K562 (cell line): Measurements from ENCODE around the gene CCDC47. TPM values are rescaled to one million over a fixed set of nuclear protein-coding genes. Genes with fewer than 3 reads are reported as not detected.
A peak's percentile ranks its signal among the peaks of the same experiment; 100 is the strongest.

Source experiments
- CBX3 ChIP-seq, 2 experiments: IDR thresholded peaks; 1 replicate in 1 of 2; 2 replicates in 1 of 2; pipeline ENCODE4 v1.6.1; 2012; ENCODE audit warnings: inconsistent platforms in 2 of 2, low read length in 2 of 2, borderline replicate concordance in 1 of 2, control low read depth in 1 of 2
- CEBPG ChIP-seq, 3 experiments: fragments of 200-800 bp in 1 of 3; sonication (Bioruptor generic) in 1 of 3; sonication (generic) in 1 of 3; formaldehyde crosslinking in 1 of 3; IDR thresholded peaks in 2 of 3; conservative IDR thresholded peaks in 1 of 3; 2 replicates each; pipeline versions ENCODE4 v1.6.1 to v1.8.0; 2016 to 2022; ENCODE audit warnings: missing compliant biosample characterization in 2 of 3, missing genetic modification characterization in 2 of 3, mild to moderate bottlenecking in 1 of 3, missing genetic modification reagents in 1 of 3
- CREB1 ChIP-seq, 2 experiments: sonication (generic) in 1 of 2; formaldehyde crosslinking in 1 of 2; IDR thresholded peaks; 2 replicates each; pipeline versions ENCODE4 v1.6.1 to v1.8.0; 2012 to 2022; ENCODE audit warnings: inconsistent platforms in 1 of 2, mild to moderate bottlenecking in 1 of 2, missing genetic modification reagents in 1 of 2, moderate library complexity in 1 of 2
- GABPA ChIP-seq: fragments of 200-800 bp; sonication (Bioruptor generic); conservative IDR thresholded peaks from 2 replicates; pipeline ENCODE4 v1.6.1; 2016; ENCODE audit warnings: low read depth, missing genetic modification characterization, missing compliant biosample characterization
- HMGN3 ChIP-seq: IDR thresholded peaks from 2 replicates; pipeline ENCODE4 v1.6.1; 2011; ENCODE audit warnings: borderline replicate concordance, low read depth, mild to moderate bottlenecking, mixed read lengths, low read length; ENCODE audit not compliant: insufficient read length; ENCODE audit errors: extremely low read depth
- NCOA2 ChIP-seq, 2 experiments: fragments of 450-650 bp; IDR thresholded peaks; 2 replicates each; pipeline ENCODE4 v1.6.1; 2018; ENCODE audit warnings: mild to moderate bottlenecking in 2 of 2, moderate library complexity in 1 of 2; ENCODE audit not compliant: partially characterized antibody in 2 of 2
- NR3C1 ChIP-seq: sonication (generic); formaldehyde crosslinking; IDR thresholded peaks from 2 replicates; pipeline ENCODE4 v1.8.1; 2022; ENCODE audit warnings: missing genetic modification reagents
- PHB ChIP-seq: fragments of 250-450 bp; sonication (Bioruptor Pico); IDR thresholded peaks from 2 replicates; pipeline ENCODE4 v1.5.0; 2021
- PHTF2 ChIP-seq: fragments of 250-450 bp; sonication (Bioruptor Pico); IDR thresholded peaks from 2 replicates; pipeline ENCODE4 v1.5.0; 2021; ENCODE audit warnings: mild to moderate bottlenecking
- RAD51 ChIP-seq: fragments of 450-650 bp; IDR thresholded peaks from 2 replicates; pipeline ENCODE4 v1.7.1; 2016; ENCODE audit warnings: low read depth, mild to moderate bottlenecking, borderline replicate concordance
- RB1 ChIP-seq: fragments of 450-650 bp; IDR thresholded peaks from 2 replicates; pipeline ENCODE4 v1.6.1; 2017; ENCODE audit warnings: low read depth, mild to moderate bottlenecking
- RBBP5 ChIP-seq: fragments of 200-600 bp; sonication (generic); IDR thresholded peaks from 2 replicates; pipeline ENCODE4 v1.6.1; 2012; ENCODE audit warnings: borderline replicate concordance, mild to moderate bottlenecking, low read length, control low read depth, inconsistent platforms; ENCODE audit not compliant: insufficient read depth, poor library complexity, severe bottlenecking
- SOX6 ChIP-seq: fragments of 450-650 bp; IDR thresholded peaks from 2 replicates; pipeline ENCODE4 v1.6.1; 2014; ENCODE audit warnings: mild to moderate bottlenecking
- TGIF2 ChIP-seq: sonication (generic); formaldehyde crosslinking; IDR thresholded peaks from 2 replicates; pipeline ENCODE4 v1.8.1; 2022; ENCODE audit warnings: mild to moderate bottlenecking, missing genetic modification reagents, moderate library complexity
- ZEB2 ChIP-seq: fragments of 450-650 bp; IDR thresholded peaks from 2 replicates; pipeline ENCODE4 v1.6.1; 2016
- ZFP1 ChIP-seq: fragments of 450-650 bp; formaldehyde crosslinking; IDR thresholded peaks from 2 replicates; pipeline ENCODE4 v1.4.0; 2020; ENCODE audit warnings: mild to moderate bottlenecking, mixed read lengths
- ZFX ChIP-seq: sonication (generic); formaldehyde crosslinking; IDR thresholded peaks from 2 replicates; pipeline ENCODE4 v1.8.0; 2022; ENCODE audit warnings: mild to moderate bottlenecking, missing genetic modification reagents, moderate library complexity
- ZNF274 ChIP-seq: IDR thresholded peaks from 2 replicates; pipeline ENCODE4 v1.6.1; 2011; ENCODE audit warnings: low read depth, mild to moderate bottlenecking, low read length, moderate library complexity, borderline replicate concordance
- polyA plus RNA-seq, 8 experiments: library from polyadenylated mRNA; depleted of rRNA in 4 of 8; stranded (reverse) in 5 of 8; unstranded in 3 of 8; fragments of >200 nt; fragmentation: Nextera tagmentation in 2 of 8; fragmentation: Illumina TruSeq in 1 of 8; extraction: Ambion mirVana in 2 of 8; extraction: Trizol in 1 of 8; gene quantifications; 2 replicates each; pipeline versions ENCODE4 v1.2.1 to v1.2.3, GENCODE V29; 2011 to 2014; ENCODE audit warnings: inconsistent platforms in 1 of 8, missing spikeins in 1 of 8
- total RNA-seq, 7 experiments: library from RNA; depleted of rRNA in 6 of 7; stranded (reverse); fragments of >200 nt in 6 of 7; fragmentation: Illumina TruSeq in 2 of 7; extraction: Trizol in 2 of 7; gene quantifications; 2 replicates each; pipeline versions ENCODE4 v1.2.1 to v1.2.3, GENCODE V29; 2011 to 2021; ENCODE audit warnings: low replicate concordance in 1 of 7
- TF ChIP-seq, protein P1 (sequence below): fragments of 250-450 bp; sonication (Bioruptor Pico); IDR thresholded peaks from 2 replicates; pipeline ENCODE4 v1.9.0; 2021; ENCODE audit warnings: mild to moderate bottlenecking, inconsistent platforms
- TF ChIP-seq, protein P2 (sequence below): fragments of 450-650 bp; IDR thresholded peaks from 2 replicates; pipeline ENCODE4 v1.6.1; 2016; ENCODE audit warnings: mild to moderate bottlenecking

The CCDC47 gene
- total and polyA plus RNA-seq, 9 of the 15 experiments (the other 6 are each of a cell fraction or from before 2014, with no cell fraction given) = 15.5 to 162 (median 122) TPM

DNA sequence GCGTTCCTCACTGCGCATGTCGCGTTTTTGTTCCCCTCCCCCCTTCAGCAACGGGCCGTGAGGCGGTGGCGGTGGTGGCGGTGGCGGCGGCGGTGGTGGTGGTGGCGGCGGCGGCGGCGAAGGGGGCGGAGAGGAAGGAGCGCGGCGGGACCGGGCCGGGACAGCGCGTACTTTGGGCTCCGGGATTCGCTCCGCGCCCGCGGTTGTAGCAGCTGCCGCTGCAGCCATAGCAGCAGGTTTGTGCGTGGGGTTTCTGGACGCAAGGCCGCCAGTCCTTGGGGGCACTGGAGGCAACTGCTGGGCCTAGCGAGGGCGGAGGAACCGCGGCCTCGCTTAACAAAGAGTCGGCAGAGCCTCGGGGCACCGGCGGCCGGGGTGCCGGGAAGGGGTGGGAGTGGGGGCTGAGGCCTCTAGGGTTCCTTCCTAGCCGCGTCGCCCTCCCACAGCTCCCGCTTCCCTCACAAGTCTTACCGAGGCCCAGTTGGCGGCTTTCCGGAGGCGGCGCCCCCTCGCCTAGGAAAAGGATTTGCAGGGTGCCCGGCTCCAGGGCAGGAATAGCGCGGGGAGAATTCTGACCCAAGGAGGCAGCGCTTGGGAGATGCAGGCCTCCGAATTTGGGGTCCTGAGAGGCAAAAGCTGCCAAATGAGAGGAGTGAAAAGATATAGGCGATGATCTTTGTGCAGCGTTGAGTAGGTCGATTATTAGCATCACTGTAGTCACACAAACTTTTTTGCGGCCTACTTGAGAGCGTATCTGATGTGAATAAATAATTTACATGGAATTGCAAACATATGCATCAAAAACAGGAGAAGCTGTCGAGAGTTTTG is 958 bp upstream of the CCDC47 start, which contains the start of gene DDX42 (continued):
- 0 out of 2 replicates have a peak, but pooled peaks have one; percentile 58 for TF ChIP-seq GABPA (tag)
- TF ChIP-seq RBBP5 = peak; percentile 40
- TF ChIP-seq CREB1 (IDR thresholded peaks at IDR 0.05) = no peak
- TF ChIP-seq CREB1 (CRISPR knock-in tag; IDR thresholded peaks at IDR 0.05) = 0 out of 2 replicates have a peak, but pooled peaks have one; percentile 22
- TF ChIP-seq SOX6 = no peak
- TF ChIP-seq CBX3 (IDR thresholded peaks at IDR 0.05; ENCODE audit: borderline replicate concordance in 1 of 2, low read length in 2 of 2) = no peak
- no peak for TF ChIP-seq ZEB2
- TF ChIP-seq TGIF2 (CRISPR knock-in tag) = peak; percentile 64; the same call in 1 of the 2 replicates
- TF ChIP-seq, protein P1, sequence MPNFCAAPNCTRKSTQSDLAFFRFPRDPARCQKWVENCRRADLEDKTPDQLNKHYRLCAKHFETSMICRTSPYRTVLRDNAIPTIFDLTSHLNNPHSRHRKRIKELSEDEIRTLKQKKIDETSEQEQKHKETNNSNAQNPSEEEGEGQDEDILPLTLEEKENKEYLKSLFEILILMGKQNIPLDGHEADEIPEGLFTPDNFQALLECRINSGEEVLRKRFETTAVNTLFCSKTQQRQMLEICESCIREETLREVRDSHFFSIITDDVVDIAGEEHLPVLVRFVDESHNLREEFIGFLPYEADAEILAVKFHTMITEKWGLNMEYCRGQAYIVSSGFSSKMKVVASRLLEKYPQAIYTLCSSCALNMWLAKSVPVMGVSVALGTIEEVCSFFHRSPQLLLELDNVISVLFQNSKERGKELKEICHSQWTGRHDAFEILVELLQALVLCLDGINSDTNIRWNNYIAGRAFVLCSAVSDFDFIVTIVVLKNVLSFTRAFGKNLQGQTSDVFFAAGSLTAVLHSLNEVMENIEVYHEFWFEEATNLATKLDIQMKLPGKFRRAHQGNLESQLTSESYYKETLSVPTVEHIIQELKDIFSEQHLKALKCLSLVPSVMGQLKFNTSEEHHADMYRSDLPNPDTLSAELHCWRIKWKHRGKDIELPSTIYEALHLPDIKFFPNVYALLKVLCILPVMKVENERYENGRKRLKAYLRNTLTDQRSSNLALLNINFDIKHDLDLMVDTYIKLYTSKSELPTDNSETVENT (CRISPR knock-in tag) = peak; percentile 47; the same call in 1 of the 2 replicates
- TF ChIP-seq ZFP1 (CRISPR knock-in tag) = 0 out of 2 replicates have a peak, but pooled peaks have one; percentile 25
- TF ChIP-seq HMGN3 = peak; percentile 56
- TF ChIP-seq RAD51 = no peak
- no peak for TF ChIP-seq PHB
- TF ChIP-seq ZFX (CRISPR knock-in tag) = peak; percentile 97
- peak; percentile 66; the same call in 1 of the 2 replicates for TF ChIP-seq NR3C1 (CRISPR knock-in tag)
- TF ChIP-seq, protein P2, sequence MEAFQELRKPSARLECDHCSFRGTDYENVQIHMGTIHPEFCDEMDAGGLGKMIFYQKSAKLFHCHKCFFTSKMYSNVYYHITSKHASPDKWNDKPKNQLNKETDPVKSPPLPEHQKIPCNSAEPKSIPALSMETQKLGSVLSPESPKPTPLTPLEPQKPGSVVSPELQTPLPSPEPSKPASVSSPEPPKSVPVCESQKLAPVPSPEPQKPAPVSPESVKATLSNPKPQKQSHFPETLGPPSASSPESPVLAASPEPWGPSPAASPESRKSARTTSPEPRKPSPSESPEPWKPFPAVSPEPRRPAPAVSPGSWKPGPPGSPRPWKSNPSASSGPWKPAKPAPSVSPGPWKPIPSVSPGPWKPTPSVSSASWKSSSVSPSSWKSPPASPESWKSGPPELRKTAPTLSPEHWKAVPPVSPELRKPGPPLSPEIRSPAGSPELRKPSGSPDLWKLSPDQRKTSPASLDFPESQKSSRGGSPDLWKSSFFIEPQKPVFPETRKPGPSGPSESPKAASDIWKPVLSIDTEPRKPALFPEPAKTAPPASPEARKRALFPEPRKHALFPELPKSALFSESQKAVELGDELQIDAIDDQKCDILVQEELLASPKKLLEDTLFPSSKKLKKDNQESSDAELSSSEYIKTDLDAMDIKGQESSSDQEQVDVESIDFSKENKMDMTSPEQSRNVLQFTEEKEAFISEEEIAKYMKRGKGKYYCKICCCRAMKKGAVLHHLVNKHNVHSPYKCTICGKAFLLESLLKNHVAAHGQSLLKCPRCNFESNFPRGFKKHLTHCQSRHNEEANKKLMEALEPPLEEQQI = no peak
- TF ChIP-seq RB1 = 0 out of 2 replicates have a peak, but pooled peaks have one; percentile 34
- no peak for TF ChIP-seq CEBPG (CRISPR knock-in tag; IDR thresholded peaks at IDR 0.05)
- TF ChIP-seq CEBPG (tag; conservative IDR thresholded peaks at IDR 0.05 in 1 of 2, IDR thresholded peaks at IDR 0.05 in 1 of 2) = no peak
- TF ChIP-seq NCOA2 (IDR thresholded peaks at IDR 0.05; ENCODE audit: partially characterized antibody in 2 of 2) = no peak
- no peak for TF ChIP-seq PHTF2 (CRISPR knock-in tag)
- no peak for TF ChIP-seq ZNF274
